HG02588 (cell line): ENCODE data around the gene ITPR2.
A peak's percentile ranks its signal among the peaks of the same experiment; 100 is the strongest.

Experiments used
- ATAC-seq: cut with Tn5 transposase; IDR thresholded peaks from one replicate; pipeline ENCODE4 v1.9.1; 2021; ENCODE audit warnings: mild to moderate bottlenecking, moderate library complexity; ENCODE audit not compliant: unreplicated experiment

ITPR2 gene

GRCh38 chr12:26428420-26428819 lies 404.6 kb downstream of the ITPR2 start:
- ATAC-seq, result no peak

GRCh38 chr12:26426652-26427051 lies 406.3 kb downstream of the ITPR2 start:
- no peak for ATAC-seq

GRCh38 chr12:26425587-26426260 lies 407.3 kb downstream of the ITPR2 start:
- peak; percentile 60 for ATAC-seq

GRCh38 chr12:26422839-26423398 lies 410.1 kb downstream of the ITPR2 start:
- ATAC-seq, result peak; percentile 51

- no peak for ATAC-seq
These were observed 416.4 kb downstream of the ITPR2 start for GRCh38 chr12:26416550-26416949.

GRCh38 chr12:26410689-26411088 lies 422.3 kb downstream of the ITPR2 start:
- ATAC-seq, result no peak

- ATAC-seq, result no peak
These were observed 426.2 kb downstream of the ITPR2 start for GRCh38 chr12:26406813-26407212.

GRCh38 chr12:26406391-26406790 lies 426.6 kb downstream of the ITPR2 start:
- no peak for ATAC-seq

- ATAC-seq, result no peak
These were observed 429.4 kb downstream of the ITPR2 start for GRCh38 chr12:26403601-26404000.

- no peak for ATAC-seq
These were observed 430.3 kb downstream of the ITPR2 start for GRCh38 chr12:26402648-26403047.

- ATAC-seq, result no peak
These were observed 431.1 kb downstream of the ITPR2 start for GRCh38 chr12:26401874-26402273.

GRCh38 chr12:26400627-26401026 lies 432.4 kb downstream of the ITPR2 start:
- ATAC-seq, result no peak

- no peak for ATAC-seq
These were observed 433.6 kb downstream of the ITPR2 start for GRCh38 chr12:26399381-26399780.

GRCh38 chr12:26396402-26396801 lies 436.6 kb downstream of the ITPR2 start:
- ATAC-seq, result peak; percentile 95

- ATAC-seq, result no peak
These were observed 443.7 kb downstream of the ITPR2 start for GRCh38 chr12:26389343-26389742.

- no peak for ATAC-seq
These were observed 448.5 kb downstream of the ITPR2 start for GRCh38 chr12:26384536-26384935.

GRCh38 chr12:26383041-26383440 lies 450.0 kb downstream of the ITPR2 start:
- no peak for ATAC-seq

GRCh38 chr12:26380897-26381296 lies 452.1 kb downstream of the ITPR2 start:
- ATAC-seq, result no peak

GRCh38 chr12:26379777-26380467 lies 453.1 kb downstream of the ITPR2 start:
- no peak for ATAC-seq

- no peak for ATAC-seq
These were observed 454.3 kb downstream of the ITPR2 start for GRCh38 chr12:26378711-26379110.

- no peak for ATAC-seq
These were observed 457.9 kb downstream of the ITPR2 start for GRCh38 chr12:26374934-26375680.
